SK-N-SH treated with all-trans-retinoic acid at 6 μM for 48 hours (cell line): ENCODE data around the gene MSRB3.

Experiments
- ATAC-seq: fragments of 200-7000 bp; cut with Tn5 transposase; 3 replicates; pipeline ENCODE4 v1.9.1; 2020; ENCODE audit warnings: mild to moderate bottlenecking, moderate library complexity
- ARNTL ChIP-seq: fragments of 450-650 bp; formaldehyde crosslinking; IDR thresholded peaks from 2 replicates; pipeline ENCODE4 v1.5.0; 2020; ENCODE audit warnings: low read depth, mild to moderate bottlenecking, moderate library complexity, borderline replicate concordance
- BACH2 ChIP-seq: fragments of 250-450 bp; sonication (Bioruptor Pico); IDR thresholded peaks from 2 replicates; pipeline ENCODE4 v1.9.0; 2021; ENCODE audit warnings: mild to moderate bottlenecking, borderline replicate concordance
- CSDC2 ChIP-seq: fragments of 250-450 bp; sonication (Bioruptor Pico); IDR thresholded peaks from 2 replicates; pipeline ENCODE4 v1.5.0; 2020; ENCODE audit warnings: mild to moderate bottlenecking, moderate library complexity
- CSRNP3 ChIP-seq: fragments of 250-450 bp; sonication (Bioruptor Pico); IDR thresholded peaks from 2 replicates; pipeline ENCODE4 v1.5.1; 2021; ENCODE audit warnings: mild to moderate bottlenecking, moderate library complexity
- ESRRG ChIP-seq: fragments of 250-450 bp; sonication (Bioruptor Pico); IDR thresholded peaks from 2 replicates; pipeline ENCODE4 v1.6.1; 2021; ENCODE audit warnings: mild to moderate bottlenecking
- GLIS3 ChIP-seq: fragments of 250-450 bp; sonication (Bioruptor Pico); IDR thresholded peaks from 2 replicates; pipeline ENCODE4 v1.5.0; 2020; ENCODE audit warnings: mild to moderate bottlenecking, moderate library complexity
- ISL1 ChIP-seq: fragments of 250-450 bp; sonication (Bioruptor Pico); IDR thresholded peaks from 2 replicates; pipeline ENCODE4 v2.1.2; 2022; ENCODE audit warnings: mild to moderate bottlenecking, moderate library complexity
- OSR1 ChIP-seq: fragments of 250-450 bp; sonication (Bioruptor Pico); IDR thresholded peaks from 2 replicates; pipeline ENCODE4 v1.8.0; 2022; ENCODE audit warnings: moderate library complexity, mild to moderate bottlenecking, inconsistent platforms
- PATZ1 ChIP-seq: fragments of 250-450 bp; sonication (Bioruptor Pico); IDR thresholded peaks from 2 replicates; pipeline ENCODE4 v1.8.0; 2020; ENCODE audit warnings: mild to moderate bottlenecking, moderate library complexity, borderline replicate concordance
- POU6F1 ChIP-seq: fragments of 250-450 bp; sonication (Bioruptor Pico); IDR thresholded peaks from 2 replicates; pipeline ENCODE4 v1.8.0; 2021; ENCODE audit warnings: low read depth, mild to moderate bottlenecking, moderate library complexity, borderline replicate concordance
- RARB ChIP-seq: fragments of 250-450 bp; sonication (Bioruptor Pico); IDR thresholded peaks from 2 replicates; pipeline ENCODE4 v1.8.0; 2021; ENCODE audit warnings: mild to moderate bottlenecking, moderate library complexity
- SNAI2 ChIP-seq: fragments of 250-450 bp; sonication (Bioruptor Pico); IDR thresholded peaks from 2 replicates; pipeline ENCODE4 v1.5.0; 2020; ENCODE audit warnings: mild to moderate bottlenecking, moderate library complexity
- TCF4 ChIP-seq: fragments of 250-450 bp; sonication (Bioruptor Pico); IDR thresholded peaks from 2 replicates; pipeline ENCODE4 v1.8.0; 2021; ENCODE audit warnings: mild to moderate bottlenecking, moderate library complexity, borderline replicate concordance
- TOX ChIP-seq: fragments of 250-450 bp; sonication (Bioruptor Pico); IDR thresholded peaks from 2 replicates; pipeline ENCODE4 v1.8.0; 2021; ENCODE audit warnings: mild to moderate bottlenecking, moderate library complexity, borderline replicate concordance
- TSHZ2 ChIP-seq: fragments of 250-450 bp; sonication (Bioruptor Pico); IDR thresholded peaks from 2 replicates; pipeline ENCODE4 v1.5.0; 2020; ENCODE audit warnings: mild to moderate bottlenecking, moderate library complexity
- ZC3H10 ChIP-seq: fragments of 250-450 bp; sonication (Bioruptor Pico); IDR thresholded peaks from 2 replicates; pipeline ENCODE4 v1.5.1; 2021; ENCODE audit warnings: mild to moderate bottlenecking, moderate library complexity
- ZFP3 ChIP-seq: fragments of 250-450 bp; sonication (Bioruptor Pico); IDR thresholded peaks from 2 replicates; pipeline ENCODE4 v1.5.0; 2020; ENCODE audit warnings: mild to moderate bottlenecking, moderate library complexity
- ZFP30 ChIP-seq: fragments of 450-650 bp; formaldehyde crosslinking; IDR thresholded peaks from 2 replicates; pipeline ENCODE4 v1.5.0; 2022; ENCODE audit warnings: mild to moderate bottlenecking, moderate library complexity
- ZNF70 ChIP-seq: fragments of 450-650 bp; formaldehyde crosslinking; IDR thresholded peaks from 2 replicates; pipeline ENCODE4 v1.5.0; 2020; ENCODE audit warnings: mild to moderate bottlenecking, moderate library complexity
- ZNF8 ChIP-seq: fragments of 450-650 bp; formaldehyde crosslinking; IDR thresholded peaks from 2 replicates; pipeline ENCODE4 v1.5.0; 2020; ENCODE audit warnings: mild to moderate bottlenecking, moderate library complexity

MSRB3 gene

DNA sequence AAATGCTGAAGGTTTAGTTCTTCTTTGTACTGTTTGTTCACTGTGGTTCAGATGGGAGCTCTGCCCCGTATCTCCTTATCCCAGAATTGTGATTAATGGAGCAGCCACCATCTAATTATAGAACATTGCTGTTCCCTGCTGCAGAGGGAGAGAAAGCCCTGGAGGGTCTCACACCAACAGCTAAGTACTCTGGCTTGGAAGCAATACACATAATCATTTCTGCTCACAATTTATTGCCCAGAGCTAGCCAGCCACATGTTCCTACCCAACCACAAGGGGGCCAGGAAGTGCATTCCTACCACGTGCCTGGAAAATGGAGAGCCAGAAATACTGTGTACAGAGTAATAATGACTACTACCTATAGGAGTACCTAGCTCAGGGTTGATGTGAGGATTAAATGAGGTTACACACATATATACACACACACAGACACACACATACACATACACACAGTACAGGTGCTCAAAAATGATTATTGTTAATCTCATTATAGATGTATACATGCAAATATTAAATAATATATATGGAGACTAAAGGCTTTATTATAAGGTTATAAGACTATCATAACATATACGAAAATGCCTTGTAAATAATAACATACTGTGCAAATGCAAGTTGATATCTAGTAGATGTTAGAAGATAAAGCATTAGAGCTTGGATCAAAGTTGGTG lies 22.3 kb downstream of the MSRB3 start:
- peak; percentile 76 for ATAC-seq
- TF ChIP-seq ZC3H10 (CRISPR knock-in tag) (no peak), ZNF8 (CRISPR knock-in tag) (no peak), TCF4 (CRISPR knock-in tag) (no peak), POU6F1 (CRISPR knock-in tag) (no peak), PATZ1 (CRISPR knock-in tag) (no peak), CSDC2 (CRISPR knock-in tag) (no peak)
- TF ChIP-seq, all 23 proteins: peak for 0

- ATAC-seq = no peak
- no peak for TF ChIP-seq SNAI2 (CRISPR knock-in tag)
- TF ChIP-seq RARB (CRISPR knock-in tag) = no peak
- no peak for TF ChIP-seq ZNF70
- no peak for TF ChIP-seq ESRRG
- no peak for TF ChIP-seq TSHZ2 (CRISPR knock-in tag)
- TF ChIP-seq ZFP3 = no peak
- TF ChIP-seq ARNTL (CRISPR knock-in tag) = no peak
- TF ChIP-seq TOX (CRISPR knock-in tag) = no peak
- TF ChIP-seq TCF4 (CRISPR knock-in tag) = no peak
- TF ChIP-seq GLIS3 (CRISPR knock-in tag) = no peak
- no peak for TF ChIP-seq CSDC2 (CRISPR knock-in tag)
- TF ChIP-seq, all 23 proteins: peak for 0
Observed at GRCh38 chr12:65302891-65303290, 24.4 kb downstream of the MSRB3 start.

DNA sequence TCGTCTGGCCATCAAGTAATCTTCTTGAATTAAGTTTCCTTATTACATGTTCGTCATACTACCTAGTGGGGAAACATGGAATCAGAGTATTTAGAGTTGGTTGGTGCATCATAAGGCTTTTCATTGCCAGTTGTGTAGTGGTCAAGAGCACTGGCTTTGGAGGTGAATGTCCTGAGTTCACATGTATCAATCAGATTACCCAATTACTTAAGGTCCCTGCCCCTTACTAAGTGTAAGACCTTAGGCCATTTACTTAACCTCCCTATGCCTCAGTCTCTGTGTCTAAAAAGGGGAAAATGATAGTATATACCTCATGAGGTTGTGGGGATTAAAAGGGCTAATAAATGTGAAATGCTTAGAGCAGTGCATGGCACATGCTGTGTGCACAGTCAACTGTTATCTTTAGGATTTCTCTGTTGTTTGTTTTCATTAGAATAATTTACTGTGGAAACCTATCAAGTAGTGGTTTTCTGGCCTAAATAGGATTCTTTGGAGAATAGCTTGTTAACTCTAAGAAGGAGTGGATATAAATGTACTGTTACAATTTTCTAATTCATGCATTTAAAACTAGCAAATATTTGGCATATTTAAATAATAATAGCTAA lies 27.0 kb downstream of the MSRB3 start:
- no peak for ATAC-seq
- TF ChIP-seq BACH2 (CRISPR knock-in tag) = no peak
- no peak for TF ChIP-seq ZFP30 (CRISPR knock-in tag)
- no peak for TF ChIP-seq POU6F1 (CRISPR knock-in tag)
- no peak for TF ChIP-seq ZNF70
- no peak for TF ChIP-seq TSHZ2 (CRISPR knock-in tag)
- TF ChIP-seq ARNTL (CRISPR knock-in tag) = no peak
- no peak for TF ChIP-seq GLIS3 (CRISPR knock-in tag)
- no peak for TF ChIP-seq CSRNP3 (CRISPR knock-in tag)
- TF ChIP-seq SNAI2 (CRISPR knock-in tag) = no peak
- TF ChIP-seq PATZ1 (CRISPR knock-in tag) = no peak
- no peak for TF ChIP-seq CSDC2 (CRISPR knock-in tag)
- TF ChIP-seq ZC3H10 (CRISPR knock-in tag) = no peak
- TF ChIP-seq ESRRG = no peak
- no peak for TF ChIP-seq ZFP3
- TF ChIP-seq ZNF8 (CRISPR knock-in tag) = no peak
- TF ChIP-seq ISL1 = no peak
- TF ChIP-seq RARB (CRISPR knock-in tag) = no peak
- no peak for TF ChIP-seq OSR1
